Panc1 (cell line): ENCODE data around the gene OR8A1.

Experiments
- CTCF ChIP-seq: fragments of 450-650 bp; IDR thresholded peaks from 2 replicates; pipeline ENCODE4 v1.5.1; 2017; ENCODE audit warnings: mild to moderate bottlenecking
- TCF7L2 ChIP-seq: IDR thresholded peaks from 2 replicates; pipeline ENCODE4 v1.6.1; 2011; ENCODE audit warnings: mild to moderate bottlenecking, low read depth, low read length, inconsistent platforms

GRCh38 chr11:124592627-124593026 is 22.8 kb downstream of the OR8A1 start:
- TF ChIP-seq CTCF (no peak), TCF7L2 (no peak)
